Measurements from ENCODE around the gene TMEM191C.
"Not testable (repeated sequence)": the region's sequence is repeated elsewhere in the genome, so short reads cannot be mapped to it uniquely, and the experiment has no call there.

Gene TMEM191C

GRCh38 chr22:21516970-21517764, 50.0 kb downstream of the TMEM191C start:
- not testable (repeated sequence) for H3K4me1 ChIP-seq (ENCODE audit: control insufficient read depth, insufficient read depth, low read length, unreplicated experiment); H3K4me3 ChIP-seq (ENCODE audit: low read depth, low read length); H3K79me2 ChIP-seq (ENCODE audit: control insufficient read depth, insufficient read depth, low read length, unreplicated experiment); H2AFZ ChIP-seq (ENCODE audit: low read length, unreplicated experiment); H3K27ac ChIP-seq (ENCODE audit: low read depth, low read length); H3K36me3 ChIP-seq (ENCODE audit: insufficient read depth, low read length); H3K27me3 ChIP-seq (ENCODE audit: insufficient read depth, low read length)
